Adipose tissue (tissue), 3 donors: ENCODE measurements around the gene POLR2J. TPM values are rescaled to one million over a fixed set of nuclear protein-coding genes. Genes with fewer than 3 reads are reported as not detected.
"Not testable (repeated sequence)": the region's sequence is repeated elsewhere in the genome, so short reads cannot be mapped to it uniquely, and the experiment has no call there.

Experiments used
- H3K27ac ChIP-seq: one replicate; pipeline ENCODE4 v1.5.1; 2013; ENCODE audit warnings: low read depth, low read length
- WGBS, 3 donors: extraction: QIAGEN DNeasy Blood & Tissue Kit; methylation state at CpG; one replicate each; pipeline ENCODE4 v1.1.7; 2013; 5-methylcytosine and 5-hydroxymethylcytosine counted together
- polyA plus RNA-seq, 3 donors: library from polyadenylated mRNA; stranded (reverse); fragments of 200-250 nt; gene quantifications; one replicate each; pipeline ENCODE4 v1.2.3, GENCODE V29; 2013
- donor health status: healthy with polysubstance abuse.
- donor health status: Bipolar disorder and iron deficiency.
- donor health status: healthy.

POLR2J gene
- polyA plus RNA-seq, 3 donors = 41.1 to 95.5 (median 82.3) TPM

DNA sequence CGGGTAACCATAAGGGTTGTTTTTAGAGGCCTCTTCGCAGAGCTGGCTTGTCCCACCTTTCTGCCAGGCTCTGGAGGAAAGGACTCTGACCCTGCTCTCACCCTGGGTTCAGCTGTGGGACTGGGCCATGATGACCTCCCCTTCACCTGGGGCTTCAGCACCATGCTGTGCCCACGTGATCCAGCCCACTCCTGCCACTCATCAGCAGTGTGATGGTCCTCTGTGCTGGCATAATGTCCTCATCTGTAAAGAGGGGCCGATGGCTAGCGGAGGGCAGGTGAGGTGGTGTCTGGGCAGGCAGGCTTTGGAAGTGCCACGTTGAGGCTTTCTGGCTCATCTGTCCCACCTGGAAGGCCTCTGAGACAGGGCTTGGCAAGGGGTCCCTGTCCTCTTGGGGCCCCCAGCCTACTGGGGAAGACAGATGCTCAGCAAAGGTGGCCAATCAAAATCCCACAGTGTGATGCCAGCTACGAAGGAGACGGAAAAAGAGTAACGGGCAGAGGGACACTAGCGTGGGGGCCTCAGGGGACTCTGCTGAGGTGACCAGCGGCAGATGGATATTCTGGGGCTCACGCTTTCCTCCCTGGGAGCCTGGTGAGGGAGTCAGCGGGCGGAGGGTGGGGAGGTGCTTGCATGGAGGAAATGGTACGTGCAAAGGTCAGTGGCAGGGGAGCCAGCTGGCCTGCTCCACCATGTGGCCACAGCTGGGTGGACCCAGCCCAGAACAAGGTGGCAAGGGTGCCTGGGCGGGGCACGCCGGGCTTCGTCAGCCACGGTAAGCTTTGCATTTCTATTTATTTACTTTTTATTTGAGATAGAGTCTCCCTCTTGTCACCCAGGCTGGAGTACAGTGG lies 8.5 kb downstream of the POLR2J start:
- no peak overlapping the region for H3K27ac ChIP-seq
- 75 to 80% (median 78%) methylated on average over 20 of the region's 20 CpGs for WGBS, 3 donors

DNA sequence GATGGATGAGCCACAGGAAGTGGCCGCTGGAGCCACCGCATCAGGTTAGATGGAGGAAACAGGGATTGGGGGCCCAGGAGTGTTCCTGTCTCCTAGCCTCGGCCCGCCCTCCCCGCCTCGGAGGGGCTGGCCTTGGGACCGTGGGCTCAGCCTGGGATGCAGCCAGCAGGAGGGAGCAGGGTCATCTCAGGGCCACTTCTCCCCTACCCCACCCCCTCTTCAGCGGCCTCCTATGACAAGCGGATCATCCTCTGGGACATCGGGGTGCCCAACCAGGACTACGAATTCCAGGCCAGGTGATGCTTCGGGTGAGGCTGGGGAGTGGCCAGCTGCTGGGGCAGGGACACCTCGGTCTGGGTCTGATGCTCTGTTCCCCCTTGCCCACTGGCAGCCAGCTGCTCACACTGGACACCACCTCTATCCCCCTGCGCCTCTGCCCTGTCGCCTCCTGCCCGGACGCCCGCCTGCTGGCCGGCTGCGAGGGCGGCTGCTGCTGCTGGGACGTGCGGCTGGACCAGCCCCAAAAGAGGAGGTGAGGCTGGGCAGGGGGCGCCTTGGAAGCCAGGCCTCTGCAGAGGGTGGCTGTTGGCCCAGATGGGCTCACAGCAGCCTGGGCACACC lies 9.3 kb downstream of the POLR2J start:
- 89 to 92% (median 90%) methylated on average over 16 to 24 of the region's 24 CpGs for WGBS, 3 donors
- H3K27ac ChIP-seq = no peak overlapping the region

DNA sequence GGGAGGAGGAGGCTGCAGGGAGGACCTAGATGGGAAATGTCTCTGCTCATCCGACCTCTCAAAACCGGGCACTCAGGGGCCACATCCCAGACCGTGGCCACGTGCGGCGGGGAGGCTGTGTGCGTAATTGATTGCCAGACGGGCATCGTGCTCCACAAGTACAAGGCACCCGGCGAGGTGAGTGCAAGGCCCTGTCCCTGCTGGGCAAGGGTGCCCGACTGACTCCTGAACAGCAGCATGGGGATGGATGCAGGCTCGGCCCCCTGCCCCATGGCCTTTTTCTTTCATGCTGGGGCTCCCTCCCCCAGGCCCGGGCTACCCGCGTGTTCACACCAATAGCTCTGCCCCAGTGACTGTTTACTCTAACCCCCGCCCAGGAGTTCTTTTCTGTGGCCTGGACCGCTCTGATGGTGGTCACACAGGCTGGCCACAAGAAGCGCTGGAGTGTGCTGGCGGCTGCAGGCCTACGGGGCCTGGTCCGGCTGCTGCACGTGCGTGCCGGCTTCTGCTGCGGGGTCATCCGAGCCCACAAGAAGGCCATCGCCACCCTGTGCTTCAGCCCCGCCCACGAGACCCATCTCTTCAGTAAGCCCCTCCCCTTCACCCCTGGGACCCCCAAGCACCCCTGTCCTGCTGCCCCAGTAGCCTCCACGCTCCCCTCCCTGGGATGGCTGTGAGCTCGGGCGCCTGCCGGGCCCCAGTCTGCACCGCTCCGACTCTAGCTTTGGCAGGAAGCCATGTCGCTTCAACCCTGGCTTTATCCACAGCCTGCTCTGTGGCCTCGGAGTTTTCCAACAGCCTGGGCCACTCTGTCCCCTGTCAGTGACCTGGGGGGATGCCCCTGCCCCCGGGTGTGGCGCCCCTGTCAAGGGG lies 10.0 kb downstream of the POLR2J start:
- no peak overlapping the region for H3K27ac ChIP-seq
- 87 to 88% (median 87%) methylated on average over 39 to 40 of the region's 40 CpGs for WGBS, 3 donors

DNA sequence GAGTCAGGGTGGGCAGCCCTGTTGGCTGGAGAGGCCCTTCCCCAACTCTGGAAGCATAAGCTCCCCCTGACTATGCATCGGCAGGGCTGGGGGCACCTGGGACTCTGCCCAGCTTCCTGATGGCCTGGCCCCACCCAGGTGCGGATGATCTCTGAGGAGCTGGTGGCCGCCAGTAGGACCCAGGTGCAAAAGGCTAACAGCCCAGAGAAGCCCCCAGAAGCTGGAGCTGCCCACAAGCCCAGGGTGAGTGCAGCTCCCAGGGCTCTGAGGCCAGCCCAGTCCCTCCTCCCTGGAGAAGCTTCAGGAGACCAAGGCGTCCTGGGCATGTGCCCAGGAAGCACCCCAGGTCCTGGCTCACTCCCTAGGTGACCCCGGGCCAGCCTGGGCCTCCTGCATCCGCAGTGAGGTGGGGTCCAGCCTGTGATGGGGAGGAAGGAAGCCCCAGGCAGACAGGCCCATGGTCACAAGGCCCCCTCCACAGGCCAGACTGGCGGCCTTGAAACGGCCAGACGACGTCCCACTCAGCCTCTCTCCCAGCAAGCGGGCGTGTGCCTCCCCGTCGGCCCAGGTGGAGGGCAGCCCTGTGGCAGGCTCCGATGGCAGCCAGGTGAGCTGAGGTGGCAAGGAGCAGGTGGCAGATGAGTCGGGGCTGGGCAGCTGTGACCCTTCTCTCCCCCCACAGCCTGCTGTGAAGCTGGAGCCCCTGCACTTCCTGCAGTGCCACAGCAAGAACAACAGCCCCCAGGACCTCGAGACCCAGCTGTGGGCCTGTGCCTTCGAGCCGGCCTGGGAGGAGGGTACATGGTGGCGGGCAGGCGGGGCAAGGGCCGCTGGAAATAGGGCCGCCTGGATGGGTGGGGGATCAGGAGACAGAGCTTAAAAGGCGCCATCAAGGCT lies 10.9 kb downstream of the POLR2J start:
- 81 to 95% (median 92%) methylated on average over 24 of the region's 24 CpGs for WGBS, 3 donors
- H3K27ac ChIP-seq = no peak overlapping the region

DNA sequence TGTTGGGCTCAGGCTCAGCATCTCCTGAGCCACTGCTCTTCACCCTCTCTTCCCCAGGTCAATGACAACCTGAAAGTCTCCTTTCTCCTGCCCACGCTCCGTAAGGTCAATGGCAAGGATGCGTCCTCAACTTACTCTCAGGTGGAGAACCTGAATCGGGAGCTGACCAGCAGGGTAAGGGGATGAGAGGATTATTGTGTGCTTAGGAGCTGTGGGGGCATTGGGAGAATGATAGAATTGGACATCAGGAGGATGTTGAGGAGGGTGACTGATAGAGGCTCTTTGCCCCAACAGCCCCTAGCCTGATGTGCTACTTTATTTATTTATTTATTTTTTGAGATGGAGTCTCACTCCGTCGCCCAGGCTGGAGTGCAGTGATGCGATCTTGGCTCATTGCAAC lies 12.6 kb downstream of the POLR2J start:
- H3K27ac ChIP-seq = no peak overlapping the region
- 91 to 96% (median 94%) methylated on average over 7 of the region's 7 CpGs for WGBS, 3 donors

DNA sequence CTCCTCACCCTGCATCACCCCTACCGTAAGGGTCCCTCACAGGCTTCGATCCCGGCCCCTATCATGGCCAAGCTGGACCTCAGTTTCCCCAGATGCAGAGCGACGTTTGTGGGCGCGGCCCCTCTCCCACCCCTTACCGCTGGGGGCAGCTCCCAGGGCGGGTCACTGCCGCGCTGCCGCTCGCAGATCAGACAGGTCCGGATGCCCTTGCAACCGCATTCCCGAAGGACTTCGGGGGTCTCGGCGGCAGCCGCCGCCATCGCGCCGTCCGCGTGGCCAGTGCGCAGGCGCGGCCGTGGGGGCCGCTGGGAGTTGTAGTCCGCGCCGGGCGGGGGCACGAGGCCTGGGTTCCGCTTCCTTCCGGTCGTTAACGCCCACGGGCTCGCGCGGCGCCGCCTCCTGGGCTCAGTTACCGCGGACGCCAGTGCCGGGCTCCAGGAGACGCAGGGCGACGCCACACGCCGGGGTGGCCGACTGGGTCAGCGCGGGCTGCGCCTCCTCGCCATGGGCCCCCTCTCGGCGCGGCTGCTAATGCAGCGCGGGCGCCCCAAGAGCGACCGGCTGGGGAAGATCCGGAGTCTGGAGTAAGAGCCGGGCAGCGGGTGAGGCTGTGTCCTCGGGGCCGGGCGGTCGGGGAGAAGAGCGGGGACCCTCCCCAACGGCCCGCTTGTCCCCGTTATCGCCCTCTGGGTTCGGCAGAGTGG lies 14.0 kb downstream of the POLR2J start, which contains the start of the genes ALKBH4 and LRWD1:
Gene ALKBH4 (minus strand): TSS at position 287 of the 704 bp plus-strand sequence. CDS start 27 bp downstream, at position 260.
Gene LRWD1 (plus strand): TSS at position 408 of the 704 bp plus-strand sequence. CDS start 97 bp downstream, at position 505.
- H3K27ac ChIP-seq = peak within 1 kb of the TSS; percentile 44
- 0 to 1% (median 1%) methylated on average over 58 to 81 of the region's 81 CpGs for WGBS, 3 donors

DNA sequence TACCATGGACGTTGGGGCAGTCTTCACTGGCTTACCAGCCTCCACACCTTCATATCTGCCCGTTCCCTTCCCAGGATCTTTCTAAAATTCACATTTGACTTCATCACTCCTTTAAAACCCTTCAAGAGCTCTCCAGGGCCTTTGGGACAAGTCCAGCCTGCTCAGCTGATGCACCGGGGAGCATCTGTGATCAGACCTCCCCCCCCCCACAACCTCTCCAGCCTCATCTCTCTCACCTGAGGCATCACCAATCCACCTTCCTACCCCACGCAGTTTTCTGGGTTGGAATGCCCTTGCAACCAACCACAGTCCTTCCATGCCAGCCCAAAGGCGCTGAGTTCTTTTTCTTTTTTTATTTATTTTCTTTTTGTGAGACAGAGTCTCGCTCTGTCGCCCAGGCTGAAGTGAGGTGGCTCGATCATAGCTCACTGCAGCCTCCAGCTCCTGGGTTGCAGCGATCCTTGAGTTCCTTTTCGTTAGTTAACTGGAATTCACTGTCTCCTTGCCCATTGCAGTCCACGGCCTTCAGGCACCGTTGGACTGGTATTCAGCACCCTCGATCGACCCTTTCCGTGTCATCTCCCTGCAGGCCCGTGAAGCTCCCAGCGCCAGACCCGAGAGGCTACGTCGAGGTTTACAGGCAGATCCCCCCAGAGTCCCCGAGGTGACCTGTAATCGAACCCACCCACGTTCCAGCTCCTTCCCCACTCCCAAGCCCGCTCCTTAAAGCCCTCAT lies 14.7 kb downstream of the POLR2J start:
- H3K27ac ChIP-seq = peak overlapping the region; percentile 44
- 10 to 15% (median 13%) methylated on average over 24 of the region's 24 CpGs for whole genome bisulfite sequencing, 3 donors

DNA sequence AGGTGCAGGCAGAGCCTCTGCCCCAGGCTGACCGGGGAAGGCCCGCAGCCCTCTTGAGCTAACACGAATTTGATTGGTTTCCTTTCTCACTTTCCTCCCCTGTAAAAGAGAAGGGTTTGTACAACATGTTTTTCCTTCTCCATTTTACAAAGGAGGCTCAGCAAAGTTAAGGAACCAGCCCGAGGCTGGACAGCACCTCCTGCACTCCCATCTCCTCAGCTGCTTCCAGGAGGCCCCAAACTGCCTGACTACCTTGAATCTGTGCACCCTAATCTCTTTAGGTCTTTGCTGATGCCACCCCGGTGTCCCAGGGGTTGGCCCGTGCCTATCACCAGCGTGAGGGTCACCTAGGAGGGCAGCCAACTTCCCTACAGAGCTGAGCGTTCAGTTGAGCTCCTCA lies 18.3 kb downstream of the POLR2J start:
- 74 to 90% (median 76%) methylated on average over 8 of the region's 8 CpGs for WGBS, 3 donors
- H3K27ac ChIP-seq = no peak overlapping the region

DNA sequence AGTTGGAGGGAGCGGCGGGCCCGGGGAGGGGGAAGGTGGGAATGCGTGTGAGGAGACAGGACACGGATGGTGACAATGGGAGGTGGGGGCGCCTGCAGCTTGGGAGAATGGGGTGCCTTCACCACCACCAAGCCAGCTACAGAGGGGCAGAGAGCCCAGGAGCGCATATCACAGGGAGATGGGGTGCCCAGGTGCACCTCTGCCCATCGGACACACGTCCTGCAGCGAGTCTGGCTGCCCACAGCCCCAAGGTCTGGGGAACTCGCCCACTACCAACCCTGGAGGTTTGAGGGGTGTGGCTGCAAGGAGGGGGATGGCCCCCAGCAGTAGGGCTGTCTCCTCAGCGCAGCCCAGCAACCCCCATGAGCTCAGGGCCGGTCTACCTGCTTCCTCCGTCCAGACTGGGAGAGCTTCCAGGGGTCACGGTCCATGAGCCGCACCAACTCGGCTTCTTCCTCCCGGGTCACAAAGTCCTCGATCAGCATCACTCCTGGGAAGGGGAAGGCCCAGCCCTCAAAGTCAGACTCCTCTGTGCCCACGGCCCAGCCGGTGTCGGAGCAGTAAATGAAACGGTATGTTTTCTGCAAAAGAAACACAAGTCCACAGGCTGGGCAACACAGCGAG lies 19.4 kb downstream of the POLR2J start:
- 94 to 95% (median 94%) methylated on average over 24 of the region's 24 CpGs for WGBS, 3 donors
- H3K27ac ChIP-seq = no peak overlapping the region

DNA sequence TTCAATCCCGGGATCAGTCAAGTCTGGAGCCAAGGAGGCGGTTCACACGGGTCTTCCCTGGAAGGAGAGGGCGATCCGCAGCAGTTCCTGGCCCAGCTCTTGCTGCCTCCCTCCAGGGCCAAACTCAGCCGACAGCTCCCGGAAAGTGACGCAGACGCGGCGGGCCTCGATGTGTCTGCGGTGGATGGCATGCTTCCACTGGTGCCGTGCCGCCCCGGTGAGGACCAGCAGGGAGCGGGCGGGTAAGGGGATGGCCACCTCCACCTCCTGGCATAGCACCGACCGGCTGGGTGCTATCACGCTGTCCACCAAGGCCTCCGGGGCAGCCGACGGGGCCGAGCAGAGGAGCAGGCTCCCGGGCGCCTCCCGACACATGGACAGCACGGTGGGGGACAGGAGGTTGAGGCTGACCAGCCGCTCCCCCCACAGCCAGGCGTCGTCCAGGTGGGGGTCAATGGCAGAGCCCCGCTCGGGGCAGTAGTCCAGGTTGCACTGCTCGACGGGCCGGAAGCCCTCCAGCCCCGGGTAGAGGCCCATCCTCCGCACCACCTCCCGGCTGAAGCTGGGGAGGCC lies 21.3 kb downstream of the POLR2J start:
- 94 to 95% (median 94%) methylated on average over 38 to 40 of the region's 40 CpGs for WGBS, 3 donors
- no peak overlapping the region for H3K27ac ChIP-seq

DNA sequence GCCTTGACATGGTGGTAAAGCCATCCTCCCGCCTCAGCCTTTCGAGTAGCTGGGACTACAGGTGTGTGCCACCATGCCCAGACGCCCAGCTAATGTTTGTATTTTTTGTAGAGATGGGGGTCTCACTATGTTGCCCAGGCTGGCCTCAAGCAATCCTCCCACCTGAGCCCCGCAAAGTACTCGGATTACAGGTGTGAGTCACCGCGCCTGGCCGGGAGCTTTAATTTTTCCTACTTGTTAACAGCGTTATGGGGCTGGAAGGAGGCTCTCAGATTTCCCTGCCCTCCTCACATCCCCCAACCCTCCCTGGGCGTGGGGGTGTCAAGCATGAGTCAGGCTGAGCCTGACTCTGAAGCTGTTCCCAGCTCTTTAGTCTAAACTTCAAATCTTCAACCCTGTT lies 22.4 kb downstream of the POLR2J start:
- 83 to 90% (median 88%) methylated on average over 10 of the region's 10 CpGs for WGBS, 3 donors
- no peak overlapping the region for H3K27ac ChIP-seq

DNA sequence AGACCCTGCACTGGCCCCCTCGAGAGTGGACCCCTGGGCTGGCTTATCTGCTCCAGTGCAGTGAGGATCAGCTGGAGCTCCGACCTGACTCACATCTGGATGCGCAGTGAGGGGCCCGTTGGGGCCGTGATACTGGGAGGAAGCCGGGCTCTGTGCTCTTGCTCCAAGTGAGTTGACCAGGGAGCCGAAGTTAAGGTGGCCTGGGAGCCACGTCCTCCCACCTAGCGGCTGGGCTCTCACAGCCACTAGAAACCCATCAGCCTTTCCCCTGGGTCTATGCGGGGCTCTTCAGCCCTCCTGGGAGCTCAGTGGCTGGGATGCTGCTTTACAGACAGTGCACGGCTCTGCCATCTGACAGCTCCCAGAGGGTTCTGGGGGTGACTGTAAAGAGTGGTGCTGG lies 23.1 kb downstream of the POLR2J start:
- H3K27ac ChIP-seq = no peak overlapping the region
- 81 to 87% (median 86%) methylated on average over 11 of the region's 11 CpGs for WGBS, 3 donors

DNA sequence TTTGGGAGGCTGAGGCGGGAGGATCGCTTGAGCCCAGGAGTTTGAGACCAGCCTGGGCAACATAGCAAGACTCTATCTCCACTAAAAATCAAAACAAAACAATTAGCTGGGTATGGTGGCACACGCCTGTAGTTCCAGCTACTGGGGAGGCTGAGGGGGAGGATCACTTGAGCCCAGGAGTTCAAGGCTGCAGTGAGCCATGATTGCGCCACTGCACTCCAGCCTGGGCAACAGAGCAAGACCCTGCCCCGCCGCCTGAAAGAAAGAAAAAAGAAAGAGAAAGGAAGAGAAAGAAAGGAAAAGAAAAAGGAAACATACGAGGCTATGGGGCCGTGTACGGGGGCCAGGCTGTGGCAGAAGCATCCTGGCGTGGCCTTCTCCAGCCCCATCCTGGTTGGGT lies 23.8 kb downstream of the POLR2J start:
- H3K27ac ChIP-seq = not testable (repeated sequence)
- WGBS, 3 donors = 89 to 95% (median 89%) methylated on average over 10 of the region's 10 CpGs

DNA sequence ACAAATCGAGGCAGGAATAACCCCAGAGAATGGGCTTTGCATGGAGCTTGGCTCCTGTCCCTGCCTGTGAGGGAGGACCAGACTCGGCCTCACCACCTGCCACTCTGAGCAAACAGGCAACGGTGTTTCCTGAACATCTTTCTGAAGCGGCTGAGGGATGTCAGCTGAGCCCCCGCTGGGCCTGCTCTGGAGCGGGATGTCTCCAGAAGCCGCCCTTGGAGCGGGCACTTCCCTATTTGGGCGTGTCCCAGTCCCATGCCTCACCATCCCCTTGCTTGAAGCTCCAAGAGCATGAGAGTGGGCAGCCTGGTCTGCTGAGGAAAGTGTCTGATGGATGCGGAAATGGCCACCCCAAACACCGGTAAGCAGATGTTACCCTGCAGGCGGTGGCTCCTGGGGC lies 24.3 kb downstream of the POLR2J start:
- WGBS, 3 donors = 60 to 69% (median 66%) methylated on average over 12 of the region's 12 CpGs
- H3K27ac ChIP-seq = no peak overlapping the region

DNA sequence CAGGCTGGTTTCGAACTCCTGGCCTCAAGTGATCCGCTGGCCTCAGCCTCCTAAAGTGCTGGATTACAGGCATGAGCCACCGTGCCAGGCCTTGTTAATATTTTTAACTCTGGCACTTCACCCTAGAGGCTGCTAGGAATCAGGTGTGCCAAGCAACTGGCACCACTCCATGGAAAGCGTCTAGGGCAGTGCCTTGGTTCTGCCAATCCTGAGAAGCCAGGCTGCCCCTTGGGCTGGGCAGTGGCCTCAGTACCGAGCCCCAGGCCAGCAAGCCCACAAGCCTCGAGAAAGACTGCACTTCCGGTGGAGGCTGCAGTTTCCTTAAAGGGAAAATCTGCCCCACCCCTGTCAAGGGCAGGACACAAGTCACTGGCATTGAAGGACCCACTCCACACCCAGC lies 25.4 kb downstream of the POLR2J start:
- H3K27ac ChIP-seq = no peak overlapping the region
- WGBS, 3 donors = 70 to 78% (median 71%) methylated on average over 7 of the region's 7 CpGs

DNA sequence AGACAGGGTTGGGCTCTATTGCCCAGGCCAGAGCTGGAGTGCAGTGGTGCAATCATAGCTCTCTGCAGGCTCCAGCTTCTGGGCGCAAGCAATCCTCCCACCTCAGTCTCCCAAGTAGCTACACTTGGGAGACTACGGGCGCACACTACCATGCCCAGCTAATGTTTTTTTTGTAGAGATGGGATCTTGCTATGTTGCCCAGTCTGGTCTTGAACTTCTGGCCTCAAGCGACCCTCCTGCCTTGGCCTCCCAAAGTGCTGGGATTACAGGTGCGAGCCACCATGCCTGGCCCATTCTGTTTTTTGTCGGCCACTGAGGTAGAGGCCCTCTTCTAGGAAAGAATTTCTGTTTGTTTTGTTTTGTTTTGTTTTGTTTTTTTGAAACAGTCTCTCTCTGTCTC lies 26.3 kb downstream of the POLR2J start:
- no peak overlapping the region for H3K27ac ChIP-seq
- 86 to 94% (median 91%) methylated on average over 6 of the region's 6 CpGs for WGBS, 3 donors
